ENCODE measurements around the gene KCNN4.

The KCNN4 gene

GRCh38 chr19:43741075-43741825, 39.5 kb downstream of the KCNN4 start:
- Histone ChIP-seq H3K9ac (ENCODE audit: low read length) (no peak overlapping the region), H3K9me2 (replicated peaks; ENCODE audit: insufficient read depth, low read length) (no peaks in the 10 kb centered on the region), H3K27ac (ENCODE audit: low read depth, low read length) (no peak overlapping the region), H3K27me3 (ENCODE audit: low read length) (no peaks in the 10 kb centered on the region), H3K36me3 (ENCODE audit: low read length) (peaks cover 5% of the 10 kb centered on the region), H3F3A (ENCODE audit: insufficient read depth) (no peaks in the 10 kb centered on the region), H4K20me1 (ENCODE audit: low read depth, low read length) (no peaks in the 10 kb centered on the region), H3K4me2 (ENCODE audit: low read depth, low read length, poor library complexity, severe bottlenecking) (no peak overlapping the region), H3K79me2 (ENCODE audit: insufficient read depth, low read length) (no peaks in the 10 kb centered on the region), H3K9me3 (ENCODE audit: insufficient read depth, low read length) (no peaks in the 10 kb centered on the region), H2AFZ (ENCODE audit: low read depth, low read length, severe bottlenecking) (no peak overlapping the region), H3K4me3 (ENCODE audit: insufficient read depth, low read length, poor library complexity, severe bottlenecking) (no peak overlapping the region)
- TF ChIP-seq EZH2phosphoT487 (conservative IDR thresholded peaks at IDR 0.05; ENCODE audit: low read length) = no peak
- TF ChIP-seq, protein P1, sequence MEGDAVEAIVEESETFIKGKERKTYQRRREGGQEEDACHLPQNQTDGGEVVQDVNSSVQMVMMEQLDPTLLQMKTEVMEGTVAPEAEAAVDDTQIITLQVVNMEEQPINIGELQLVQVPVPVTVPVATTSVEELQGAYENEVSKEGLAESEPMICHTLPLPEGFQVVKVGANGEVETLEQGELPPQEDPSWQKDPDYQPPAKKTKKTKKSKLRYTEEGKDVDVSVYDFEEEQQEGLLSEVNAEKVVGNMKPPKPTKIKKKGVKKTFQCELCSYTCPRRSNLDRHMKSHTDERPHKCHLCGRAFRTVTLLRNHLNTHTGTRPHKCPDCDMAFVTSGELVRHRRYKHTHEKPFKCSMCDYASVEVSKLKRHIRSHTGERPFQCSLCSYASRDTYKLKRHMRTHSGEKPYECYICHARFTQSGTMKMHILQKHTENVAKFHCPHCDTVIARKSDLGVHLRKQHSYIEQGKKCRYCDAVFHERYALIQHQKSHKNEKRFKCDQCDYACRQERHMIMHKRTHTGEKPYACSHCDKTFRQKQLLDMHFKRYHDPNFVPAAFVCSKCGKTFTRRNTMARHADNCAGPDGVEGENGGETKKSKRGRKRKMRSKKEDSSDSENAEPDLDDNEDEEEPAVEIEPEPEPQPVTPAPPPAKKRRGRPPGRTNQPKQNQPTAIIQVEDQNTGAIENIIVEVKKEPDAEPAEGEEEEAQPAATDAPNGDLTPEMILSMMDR (IDR thresholded peaks at IDR 0.05; ENCODE audit: insufficient read depth, low read length, poor library complexity, severe bottlenecking) = no peak

GRCh38 chr19:43739439-43740235, 41.1 kb downstream of the KCNN4 start:
- Histone ChIP-seq H4K20me1 (ENCODE audit: low read depth, low read length) (no peaks in the 10 kb centered on the region), H3K27me3 (ENCODE audit: low read length) (no peaks in the 10 kb centered on the region), H3F3A (ENCODE audit: insufficient read depth) (no peaks in the 10 kb centered on the region), H3K4me3 (ENCODE audit: insufficient read depth, low read length, poor library complexity, severe bottlenecking) (no peak overlapping the region), H3K79me2 (ENCODE audit: insufficient read depth, low read length) (no peaks in the 10 kb centered on the region), H3K36me3 (ENCODE audit: low read length) (peaks cover 7% of the 10 kb centered on the region), H2AFZ (ENCODE audit: low read depth, low read length, severe bottlenecking) (no peak overlapping the region), H3K9ac (ENCODE audit: low read length) (no peak overlapping the region), H3K27ac (ENCODE audit: low read depth, low read length) (no peak overlapping the region), H3K9me2 (replicated peaks; ENCODE audit: insufficient read depth, low read length) (no peaks in the 10 kb centered on the region), H3K9me3 (ENCODE audit: insufficient read depth, low read length) (no peaks in the 10 kb centered on the region), H3K4me2 (ENCODE audit: low read depth, low read length, poor library complexity, severe bottlenecking) (no peak overlapping the region)
- TF ChIP-seq, protein P1 (IDR thresholded peaks at IDR 0.05; ENCODE audit: insufficient read depth, low read length, poor library complexity, severe bottlenecking) = no peak
- no peak for TF ChIP-seq EZH2phosphoT487 (conservative IDR thresholded peaks at IDR 0.05; ENCODE audit: low read length)

DNA sequence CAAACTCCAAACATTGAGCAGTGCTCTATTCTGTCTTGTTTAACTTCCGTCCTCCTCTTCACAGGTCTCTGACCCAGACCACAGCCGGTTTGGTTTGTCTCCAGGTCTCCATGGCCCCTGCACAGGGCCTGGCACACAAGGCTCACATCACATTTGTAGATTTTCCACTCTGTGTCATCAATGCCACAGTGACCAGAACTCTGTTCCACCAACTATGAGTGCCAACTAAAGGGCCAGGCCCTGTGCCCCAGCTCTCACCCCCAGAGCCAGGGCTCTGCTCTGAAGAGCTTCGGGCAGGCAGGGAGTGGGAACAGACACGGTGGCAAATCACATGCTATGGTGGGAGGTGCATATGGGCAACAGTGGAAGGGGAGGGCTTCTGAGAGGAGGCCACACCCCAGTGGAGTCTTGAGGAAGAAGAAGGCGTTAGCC, 42.0 kb downstream of the KCNN4 start:
- no peak overlapping the region for H3K9ac ChIP-seq (ENCODE audit: low read length)
- no peaks in the 10 kb centered on the region for H3K9me3 ChIP-seq (ENCODE audit: insufficient read depth, low read length)
- peaks cover 7% of the 10 kb centered on the region for H3K36me3 ChIP-seq (ENCODE audit: low read length)
- no peaks in the 10 kb centered on the region for H3K9me2 ChIP-seq (replicated peaks; ENCODE audit: insufficient read depth, low read length)
- no peak overlapping the region for H2AFZ ChIP-seq (ENCODE audit: low read depth, low read length, severe bottlenecking)
- no peaks in the 10 kb centered on the region for H3K27me3 ChIP-seq (ENCODE audit: low read length)
- H3K4me2 ChIP-seq (ENCODE audit: low read depth, low read length, poor library complexity, severe bottlenecking) = no peak overlapping the region
- TF ChIP-seq EZH2phosphoT487 (conservative IDR thresholded peaks at IDR 0.05; ENCODE audit: low read length) = no peak
- TF ChIP-seq, protein P1 (IDR thresholded peaks at IDR 0.05; ENCODE audit: insufficient read depth, low read length, poor library complexity, severe bottlenecking) = no peak
- no peak overlapping the region for H3K4me3 ChIP-seq (ENCODE audit: insufficient read depth, low read length, poor library complexity, severe bottlenecking)
- no peaks in the 10 kb centered on the region for H3F3A ChIP-seq (ENCODE audit: insufficient read depth)
- H3K79me2 ChIP-seq (ENCODE audit: insufficient read depth, low read length) = no peaks in the 10 kb centered on the region
- H4K20me1 ChIP-seq (ENCODE audit: low read depth, low read length) = no peaks in the 10 kb centered on the region
- no peak overlapping the region for H3K27ac ChIP-seq (ENCODE audit: low read depth, low read length)
